Prostate gland (tissue), 2 donors: ENCODE measurements around the gene NAALADL2. TPM values are rescaled to one million over a fixed set of nuclear protein-coding genes. Genes with fewer than 3 reads are reported as not detected.

Source experiments
- DNase-seq: peaks from one replicate; pipeline ENCODE4 v3.0.0-alpha.2; 2019; ENCODE audit warnings: low spot score
- H3K27ac ChIP-seq, 2 donors: fragments of 200-600 bp; sonication (generic); 2 replicates each; pipeline ENCODE4 v1.5.1; 2017 to 2019
- H3K27me3 ChIP-seq: fragments of 200-600 bp; sonication (generic); replicated peaks from 2 replicates; pipeline ENCODE4 v1.5.1; 2019; ENCODE audit not compliant: insufficient read depth
- H3K36me3 ChIP-seq, 2 donors: fragments of 200-600 bp; sonication (generic); 1 replicate in 1 of 2; 2 replicates in 1 of 2; pipeline versions ENCODE4 v1.5.1 to v1.8.1; 2017 to 2019
- H3K4me1 ChIP-seq: fragments of 200-600 bp; sonication (generic); replicated peaks from 2 replicates; pipeline ENCODE4 v1.5.1; 2019
- H3K4me3 ChIP-seq, 2 donors: fragments of 200-600 bp; sonication (generic); 2 replicates each; pipeline ENCODE4 v1.5.1; 2017 to 2019
- H3K9me3 ChIP-seq: fragments of 200-600 bp; sonication (generic); 2 replicates; pipeline ENCODE4 v1.5.1; 2017
- CTCF ChIP-seq, 4 experiments: fragments of 200-600 bp in 2 of 4; fragments of 450-650 bp in 2 of 4; sonication (generic) in 2 of 4; IDR thresholded peaks; 1 replicate in 3 of 4; 2 replicates in 1 of 4; pipeline ENCODE4 v1.5.1; 2016 to 2019; ENCODE audit warnings: antibody characterized with exemption in 4 of 4, mild to moderate bottlenecking in 2 of 4, moderate library complexity in 2 of 4
- POLR2A ChIP-seq: fragments of 450-650 bp; IDR thresholded peaks from one replicate; pipeline ENCODE4 v1.6.1; 2016; ENCODE audit warnings: antibody characterized with exemption, mild to moderate bottlenecking
- POLR2AphosphoS5 ChIP-seq: sonication (generic); formaldehyde crosslinking; IDR thresholded peaks from one replicate; pipeline ENCODE4 v1.6.1; 2017; ENCODE audit warnings: antibody characterized with exemption
- WGBS: methylation state at CpG from one replicate; pipeline ENCODE4 v1.1.5; 2018; 5-methylcytosine and 5-hydroxymethylcytosine counted together
- intact Hi-C: fragments of 100-400 bp; cut with DNase I; formaldehyde crosslinking; loops from one replicate; pipeline ENCODE4 v1.14.2; 2022
- total RNA-seq, 2 donors: library from RNA; depleted of rRNA; stranded (reverse); fragments of >200 nt; gene quantifications; one replicate each; pipeline ENCODE4 v1.1.0, GENCODE V29; 2016

Gene NAALADL2
- total RNA-seq, 2 donors from 2014 or later, result 12.2 to 20.2 TPM

- no peak for TF ChIP-seq CTCF (IDR thresholded peaks at IDR 0.05)
- no peak for TF ChIP-seq POLR2AphosphoS5
- TF ChIP-seq POLR2A, result no peak
- intact Hi-C loops, result no loop called here
- no peak overlapping the region for H3K27ac ChIP-seq
- H3K36me3 ChIP-seq, result no peaks in the 10 kb centered on the region
- H3K4me3 ChIP-seq, result no peak overlapping the region
- H3K27me3 ChIP-seq, result no peaks in the 10 kb centered on the region
- no peak for DNase-seq
- H3K9me3 ChIP-seq, result no peaks in the 10 kb centered on the region
- H3K4me1 ChIP-seq, result no peaks in the 10 kb centered on the region
- 98% methylated on average over 2 of the region's 2 CpGs for WGBS
These were observed 285.2 kb downstream of the NAALADL2 start for GRCh38 chr3:175144368-175144767.

- Histone ChIP-seq H3K36me3 (no peaks in the 10 kb centered on the region), H3K9me3 (no peaks in the 10 kb centered on the region), H3K27me3 (no peaks in the 10 kb centered on the region), H3K27ac (no peak overlapping the region), H3K4me1 (no peaks in the 10 kb centered on the region), H3K4me3 (no peak overlapping the region)
- WGBS, result 90% methylated on average over 1 of the region's 1 CpG
- intact Hi-C loops, result no loop called here
- TF ChIP-seq POLR2AphosphoS5 (no peak), POLR2A (no peak), CTCF (IDR thresholded peaks at IDR 0.05) (no peak)
- DNase-seq, result no peak
These were observed 287.1 kb downstream of the NAALADL2 start for GRCh38 chr3:175146258-175146657.

GRCh38 chr3:175149675-175150074 lies 290.5 kb downstream of the NAALADL2 start:
- Histone ChIP-seq H3K9me3 (no peaks in the 10 kb centered on the region), H3K4me3 (no peak overlapping the region), H3K27me3 (no peaks in the 10 kb centered on the region), H3K4me1 (no peaks in the 10 kb centered on the region), H3K36me3 (no peaks in the 10 kb centered on the region), H3K27ac (no peak overlapping the region)
- intact Hi-C loops, result no loop called here
- TF ChIP-seq CTCF (IDR thresholded peaks at IDR 0.05) (no peak), POLR2AphosphoS5 (no peak), POLR2A (no peak)
- WGBS, result 43% methylated on average over 4 of the region's 4 CpGs
- DNase-seq, result no peak

- Histone ChIP-seq H3K4me3 (no peak overlapping the region), H3K27ac (no peak overlapping the region), H3K36me3 (no peaks in the 10 kb centered on the region), H3K27me3 (no peaks in the 10 kb centered on the region), H3K9me3 (no peaks in the 10 kb centered on the region), H3K4me1 (no peaks in the 10 kb centered on the region)
- 27% methylated on average over 4 of the region's 4 CpGs for WGBS
- DNase-seq, result peak; percentile 21
- intact Hi-C loops, result no loop called here
- TF ChIP-seq POLR2A, result no peak
- no peak for TF ChIP-seq POLR2AphosphoS5
- no peak for TF ChIP-seq CTCF (IDR thresholded peaks at IDR 0.05)
These were observed 291.8 kb downstream of the NAALADL2 start for GRCh38 chr3:175150812-175151401.

GRCh38 chr3:175153595-175153994 lies 294.5 kb downstream of the NAALADL2 start:
- DNase-seq, result no peak
- no peak overlapping the region for H3K27ac ChIP-seq
- no peaks in the 10 kb centered on the region for H3K4me1 ChIP-seq
- 90% methylated on average over 2 of the region's 2 CpGs for WGBS
- no peaks in the 10 kb centered on the region for H3K9me3 ChIP-seq
- no peak for TF ChIP-seq POLR2AphosphoS5
- TF ChIP-seq CTCF (IDR thresholded peaks at IDR 0.05), result no peak
- no peak for TF ChIP-seq POLR2A
- H3K27me3 ChIP-seq, result no peaks in the 10 kb centered on the region
- H3K4me3 ChIP-seq, result no peak overlapping the region
- intact Hi-C loops, result no loop called here
- H3K36me3 ChIP-seq, result no peaks in the 10 kb centered on the region
